ENCODE measurements around the gene AP5S1.
"Not testable (repeated sequence)": the region's sequence is repeated elsewhere in the genome, so short reads cannot be mapped to it uniquely, and the experiment has no call there.

AP5S1 gene

GRCh38 chr20:3812259-3812681 lies 8.1 kb upstream of the AP5S1 start:
- no peak for DNase-seq (ENCODE audit: low spot score)

- DNase-seq (ENCODE audit: low spot score): no peak
Measured at GRCh38 chr20:3812975-3813847, 7.1 kb upstream of the AP5S1 start.

GRCh38 chr20:3813848-3814581 lies 6.3 kb upstream of the AP5S1 start:
- DNase-seq (ENCODE audit: low spot score): no peak

GRCh38 chr20:3814928-3815495 lies 5.3 kb upstream of the AP5S1 start:
- DNase-seq (ENCODE audit: low spot score): no peak

- no peak for DNase-seq (ENCODE audit: low spot score)
Measured at GRCh38 chr20:3815703-3816315, 4.5 kb upstream of the AP5S1 start.

GRCh38 chr20:3818155-3819151 lies 1.9 kb upstream of the AP5S1 start:
- DNase-seq (ENCODE audit: low spot score): peak; percentile 85

GRCh38 chr20:3819411-3820047 lies 818 bp upstream of the AP5S1 start:
- no peak for DNase-seq (ENCODE audit: low spot score)

GRCh38 chr20:3820901-3821727 lies 767 bp downstream of the AP5S1 start:
- no peak for DNase-seq (ENCODE audit: low spot score)

- DNase-seq (ENCODE audit: low spot score): no peak
Measured at GRCh38 chr20:3821996-3822395, 1.6 kb downstream of the AP5S1 start.

- DNase-seq (ENCODE audit: low spot score): no peak
Measured at GRCh38 chr20:3823881-3824280, 3.5 kb downstream of the AP5S1 start.

GRCh38 chr20:3825526-3825925 lies 5.2 kb downstream of the AP5S1 start:
- no peak for DNase-seq (ENCODE audit: low spot score)

GRCh38 chr20:3826420-3826819 lies 6.1 kb downstream of the AP5S1 start:
- no peak for DNase-seq (ENCODE audit: low spot score)

- DNase-seq (ENCODE audit: low spot score): no peak
Measured at GRCh38 chr20:3828798-3829197, 8.5 kb downstream of the AP5S1 start.

- not testable (repeated sequence) for DNase-seq (ENCODE audit: low spot score)
Measured at GRCh38 chr20:3829891-3830290, 9.5 kb downstream of the AP5S1 start.

- DNase-seq (ENCODE audit: low spot score): no peak
Measured at GRCh38 chr20:3836132-3836531, 15.8 kb downstream of the AP5S1 start.

- DNase-seq (ENCODE audit: low spot score): no peak
Measured at GRCh38 chr20:3839328-3839727, 19.0 kb downstream of the AP5S1 start.

GRCh38 chr20:3840201-3840600 lies 19.9 kb downstream of the AP5S1 start:
- DNase-seq (ENCODE audit: low spot score): not testable (repeated sequence)

- no peak for DNase-seq (ENCODE audit: low spot score)
Measured at GRCh38 chr20:3842348-3842930, 22.1 kb downstream of the AP5S1 start.

- DNase-seq (ENCODE audit: low spot score): peak; percentile 79
Measured at GRCh38 chr20:3843490-3843889, 23.1 kb downstream of the AP5S1 start.

Measured in hepatic stellate cell (primary cell).